Activated naive CD8-positive, alpha-beta T cell treated with anti-CD3 and anti-CD28 coated beads for 36 hours (primary cell): ENCODE results near the gene DAP. TPM values are rescaled to one million over a fixed set of nuclear protein-coding genes. Genes with fewer than 3 reads are reported as not detected.

Source experiments
- DNase-seq: peaks from one replicate; pipeline ENCODE4 v3.0.0; 2021
- H3K27ac Mint-ChIP-seq: one replicate; pipeline ENCODE4 v1.8.0; 2022; ENCODE audit warnings: mild to moderate bottlenecking, moderate library complexity, mixed read lengths
- H3K27me3 Mint-ChIP-seq: one replicate; pipeline ENCODE4 v1.8.0; 2022; ENCODE audit warnings: mild to moderate bottlenecking, mixed read lengths
- H3K36me3 Mint-ChIP-seq: one replicate; pipeline ENCODE4 v1.8.0; 2021; ENCODE audit warnings: mild to moderate bottlenecking, mixed read lengths
- H3K4me1 Mint-ChIP-seq: one replicate; pipeline ENCODE4 v1.8.0; 2021; ENCODE audit warnings: mixed read lengths
- H3K4me3 Mint-ChIP-seq: one replicate; pipeline ENCODE4 v1.8.0; 2022; ENCODE audit warnings: mild to moderate bottlenecking, moderate library complexity, mixed read lengths
- H3K9me3 Mint-ChIP-seq: one replicate; pipeline ENCODE4 v1.8.0; 2022; ENCODE audit warnings: mixed read lengths
- total RNA-seq, 2 experiments: library from RNA; stranded (reverse); gene quantifications; one replicate each; pipeline ENCODE4 v1.2.3, GENCODE V29; 2021

DAP gene
- total RNA-seq, 2 experiments from 2014 or later = 53.2 to 53.4 TPM

DNA sequence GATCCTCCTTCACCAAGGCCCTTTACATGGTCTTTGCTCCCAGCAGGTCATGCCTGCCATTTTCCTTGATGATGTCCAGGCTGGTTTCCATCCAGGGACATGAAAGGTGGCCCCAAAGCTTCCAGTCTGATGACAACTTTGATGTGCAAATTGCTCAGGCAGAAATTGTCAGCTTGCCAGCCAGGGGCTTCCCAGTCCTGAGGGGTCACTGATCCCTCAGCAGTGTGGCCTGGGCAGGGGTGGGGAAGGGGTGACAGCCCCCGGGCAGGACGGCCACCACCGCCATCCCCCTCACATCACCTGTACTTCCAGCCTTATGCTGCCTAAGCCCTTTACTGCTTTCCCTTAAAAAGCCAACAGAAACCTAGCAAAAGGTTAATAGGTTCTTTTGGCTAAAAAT is 100.9 kb downstream of the DAP start:
- H3K4me1 Mint-ChIP-seq = no peaks in the 10 kb centered on the region
- DNase-seq = no peak
- H3K36me3 Mint-ChIP-seq = no peaks in the 10 kb centered on the region
- H3K27me3 Mint-ChIP-seq = no peaks in the 10 kb centered on the region
- H3K27ac Mint-ChIP-seq = no peak overlapping the region
- no peak overlapping the region for H3K4me3 Mint-ChIP-seq
- no peaks in the 10 kb centered on the region for H3K9me3 Mint-ChIP-seq

DNA sequence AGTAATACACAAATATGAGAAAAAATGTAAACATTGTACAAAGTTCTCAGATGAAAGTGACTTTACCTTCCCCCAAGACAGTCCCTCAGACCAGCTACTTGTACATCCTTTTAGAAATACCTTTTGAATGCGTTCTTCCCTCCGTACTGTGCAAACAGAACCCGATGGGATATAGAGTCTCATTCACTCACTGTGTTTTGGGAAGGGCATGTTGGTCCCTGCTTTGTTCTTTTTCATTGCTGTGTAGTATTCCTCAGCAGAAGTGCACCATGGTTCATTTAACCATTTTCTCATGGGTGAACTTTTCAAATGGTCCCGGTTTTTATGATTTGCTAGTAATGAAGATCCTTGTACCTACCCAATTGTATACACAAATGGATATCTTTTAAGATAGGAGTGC is 102.8 kb downstream of the DAP start:
- no peaks in the 10 kb centered on the region for H3K36me3 Mint-ChIP-seq
- no peak for DNase-seq
- H3K27me3 Mint-ChIP-seq = no peaks in the 10 kb centered on the region
- no peaks in the 10 kb centered on the region for H3K4me1 Mint-ChIP-seq
- H3K4me3 Mint-ChIP-seq = no peak overlapping the region
- no peak overlapping the region for H3K27ac Mint-ChIP-seq
- H3K9me3 Mint-ChIP-seq = no peaks in the 10 kb centered on the region

DNA sequence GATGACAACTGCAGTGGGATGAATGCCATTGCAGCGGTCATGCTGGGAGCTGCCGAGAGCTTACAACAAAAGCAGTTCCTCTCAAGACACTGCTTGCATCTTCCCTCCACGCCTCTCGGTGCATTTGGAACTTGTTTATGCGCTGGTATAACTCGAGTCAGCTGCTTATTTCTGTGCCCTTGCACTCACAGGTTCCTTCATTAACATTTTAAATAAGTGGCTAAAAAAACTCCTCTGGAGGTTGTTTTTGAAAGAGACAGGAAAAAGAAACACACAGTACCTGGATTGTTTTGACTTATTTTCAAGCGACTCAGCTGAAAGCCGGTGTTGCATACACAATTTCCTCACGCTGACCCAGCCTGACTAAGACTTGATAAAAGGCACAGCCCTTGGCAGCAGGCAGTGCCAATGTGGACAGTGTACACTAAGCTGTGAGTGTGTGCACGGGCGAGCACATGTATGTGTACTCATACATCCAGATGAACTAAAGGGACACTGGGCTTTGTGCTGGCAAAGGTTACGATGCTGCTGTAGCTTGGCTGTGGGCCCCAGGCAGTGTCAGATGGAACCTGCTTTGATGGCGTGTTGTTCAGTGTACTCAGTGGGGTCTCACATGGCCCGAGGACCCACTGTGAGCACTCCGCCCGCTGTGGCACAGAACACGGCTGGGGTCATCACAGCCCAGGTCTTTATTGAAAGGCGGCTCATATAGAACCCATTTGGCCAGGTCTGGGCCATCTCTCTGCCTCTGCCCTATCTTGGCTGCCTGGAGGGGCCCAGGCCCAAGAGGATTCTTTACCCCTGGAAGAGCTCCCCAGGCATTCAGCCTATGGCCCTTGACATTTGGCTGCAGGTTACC is 104.8 kb downstream of the DAP start:
- Mint-ChIP-seq H3K4me3 (no peak overlapping the region), H3K36me3 (no peaks in the 10 kb centered on the region), H3K4me1 (no peaks in the 10 kb centered on the region), H3K27me3 (no peaks in the 10 kb centered on the region), H3K9me3 (no peaks in the 10 kb centered on the region), H3K27ac (no peak overlapping the region)
- DNase-seq = no peak

DNA sequence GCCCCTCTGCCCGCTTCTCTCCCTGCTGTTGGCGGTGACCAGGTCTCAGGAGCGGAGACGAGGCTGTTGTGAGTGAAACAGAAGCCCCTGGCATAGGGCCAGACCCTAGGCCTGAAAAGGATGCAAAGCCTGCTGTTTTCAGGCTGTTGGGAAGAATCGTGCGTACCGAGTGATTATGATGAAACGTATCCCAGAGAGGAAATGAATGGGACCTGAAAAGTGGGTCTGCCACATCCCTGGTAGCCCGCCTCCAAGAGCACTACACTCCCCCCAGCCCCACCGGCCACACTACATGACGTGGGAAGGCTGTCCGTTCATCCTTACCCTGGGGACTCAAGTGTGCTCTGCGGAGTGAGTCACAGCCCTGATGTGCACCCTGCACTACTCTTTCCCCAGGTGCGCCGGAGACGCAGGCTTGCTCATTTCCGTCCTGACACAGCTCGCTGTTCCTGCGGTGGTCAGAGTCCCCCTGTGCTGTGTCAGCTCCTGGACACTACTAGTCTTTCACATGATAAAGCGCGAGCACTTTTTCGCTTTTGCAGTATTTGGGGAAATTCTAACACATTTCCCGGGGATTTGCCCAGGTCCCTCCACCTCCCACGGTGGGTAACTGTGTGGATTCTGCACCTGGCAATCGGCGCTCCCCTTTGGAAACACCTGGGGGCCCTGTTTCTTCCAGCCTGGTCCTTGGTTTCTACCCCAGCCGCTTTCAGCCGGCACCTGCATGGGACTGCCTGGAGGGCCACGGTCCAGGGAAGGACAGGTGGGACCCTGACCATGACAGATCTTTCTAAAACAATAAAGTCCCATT is 105.7 kb downstream of the DAP start:
- no peaks in the 10 kb centered on the region for H3K4me1 Mint-ChIP-seq
- H3K27ac Mint-ChIP-seq = no peak overlapping the region
- DNase-seq = no peak
- H3K4me3 Mint-ChIP-seq = no peak overlapping the region
- H3K9me3 Mint-ChIP-seq = no peaks in the 10 kb centered on the region
- no peaks in the 10 kb centered on the region for H3K27me3 Mint-ChIP-seq
- peaks cover 2% of the 10 kb centered on the region for H3K36me3 Mint-ChIP-seq

DNA sequence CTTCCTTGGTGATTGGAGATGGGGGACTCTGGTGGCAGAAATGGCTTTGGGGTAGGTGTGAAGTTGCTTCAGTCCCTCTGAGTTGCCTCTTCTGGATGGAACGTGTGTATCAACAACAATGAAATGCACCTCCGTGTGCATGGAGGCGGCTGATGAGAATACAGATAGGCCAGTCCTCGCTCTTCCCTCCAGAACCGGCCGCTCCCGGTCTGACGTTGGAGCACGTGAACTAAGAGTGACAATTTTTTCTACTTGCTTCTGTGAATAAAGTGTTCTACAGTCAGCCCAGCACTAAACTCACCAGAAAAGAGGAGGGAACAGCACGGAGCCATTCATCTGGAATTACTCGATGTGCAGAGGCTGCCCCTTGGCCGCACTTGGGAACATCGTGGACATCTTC is 106.5 kb downstream of the DAP start:
- H3K9me3 Mint-ChIP-seq = no peaks in the 10 kb centered on the region
- H3K4me3 Mint-ChIP-seq = no peak overlapping the region
- peaks cover 2% of the 10 kb centered on the region for H3K36me3 Mint-ChIP-seq
- H3K4me1 Mint-ChIP-seq = no peaks in the 10 kb centered on the region
- DNase-seq = no peak
- no peaks in the 10 kb centered on the region for H3K27me3 Mint-ChIP-seq
- H3K27ac Mint-ChIP-seq = no peak overlapping the region

DNA sequence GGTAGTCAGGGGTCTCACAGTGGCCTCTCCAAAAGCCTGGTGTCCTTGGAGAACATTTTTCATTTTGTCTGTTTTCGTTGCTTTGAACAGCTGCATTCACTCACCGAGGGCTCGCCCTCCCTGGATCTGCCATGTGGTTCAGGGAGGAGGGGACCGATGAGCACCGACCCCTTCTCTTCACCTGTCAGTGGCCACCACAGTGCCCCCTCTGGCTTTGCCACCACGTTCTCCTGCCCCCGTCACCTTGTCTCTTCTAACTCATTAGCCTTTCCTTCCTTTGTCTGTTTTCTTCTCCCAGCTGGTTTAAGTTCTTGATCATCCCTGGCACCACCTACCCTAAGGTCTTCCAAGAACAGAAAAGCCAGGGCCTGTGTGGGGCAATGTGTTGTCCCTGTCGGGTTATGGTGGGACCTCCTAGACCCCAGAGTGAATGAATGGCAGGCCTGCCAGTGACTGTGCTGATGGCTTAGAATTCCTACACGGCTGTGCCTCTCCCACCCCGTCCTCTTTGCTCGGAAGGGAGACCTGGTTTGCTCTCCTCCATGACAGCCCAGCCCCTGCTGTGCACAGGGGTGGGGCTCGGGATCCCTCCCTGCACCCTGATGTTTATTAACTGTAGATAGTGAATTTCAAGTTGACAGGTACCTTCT is 107.2 kb downstream of the DAP start:
- Mint-ChIP-seq H3K27ac (no peak overlapping the region), H3K4me1 (no peaks in the 10 kb centered on the region), H3K4me3 (no peak overlapping the region), H3K27me3 (no peaks in the 10 kb centered on the region), H3K9me3 (no peaks in the 10 kb centered on the region), H3K36me3 (peaks cover 2% of the 10 kb centered on the region)
- no peak for DNase-seq

DNA sequence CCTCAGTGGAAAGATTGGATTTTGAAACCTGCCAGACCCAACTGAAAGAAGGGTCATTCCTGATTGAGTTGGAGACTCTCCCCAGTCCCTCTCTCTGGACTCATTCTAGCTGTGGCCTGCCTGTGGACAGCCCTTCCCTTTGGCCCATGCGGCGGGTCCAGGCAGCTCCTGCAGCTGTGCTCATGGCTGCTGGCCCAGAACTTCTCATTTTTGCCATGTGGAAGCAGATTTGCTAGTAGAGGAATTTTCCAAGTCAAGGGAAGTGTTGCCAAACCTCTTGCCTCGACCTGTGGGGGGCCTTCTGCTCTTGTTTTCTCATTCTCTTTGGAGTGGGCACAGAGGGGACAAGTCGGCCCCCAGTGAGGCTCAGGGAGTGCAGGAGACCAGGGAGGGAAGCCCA is 108.0 kb downstream of the DAP start:
- Mint-ChIP-seq H3K4me3 (no peak overlapping the region), H3K36me3 (peaks cover 2% of the 10 kb centered on the region), H3K4me1 (no peaks in the 10 kb centered on the region), H3K9me3 (no peaks in the 10 kb centered on the region), H3K27me3 (no peaks in the 10 kb centered on the region), H3K27ac (no peak overlapping the region)
- DNase-seq = no peak

DNA sequence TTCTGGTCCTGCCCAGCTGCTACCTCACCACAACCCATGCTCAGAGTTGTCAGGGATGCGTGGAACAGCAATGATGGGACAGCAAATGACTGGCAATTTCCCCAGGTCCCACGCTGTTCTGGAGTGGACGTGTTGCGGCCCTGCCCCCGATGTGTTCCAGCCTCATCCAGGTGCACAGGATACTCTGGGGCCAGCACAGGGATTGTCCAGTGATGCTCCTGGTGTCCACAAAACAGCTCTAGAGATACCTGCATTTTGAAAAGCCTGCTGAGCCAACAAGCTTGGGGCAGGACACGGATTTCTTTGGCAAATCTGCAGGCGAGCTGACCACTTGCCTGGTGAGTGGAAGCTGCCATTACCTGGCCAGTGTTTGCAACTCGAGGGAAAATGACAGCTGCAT is 108.4 kb downstream of the DAP start:
- Mint-ChIP-seq H3K27ac (no peak overlapping the region), H3K4me3 (no peak overlapping the region), H3K27me3 (no peaks in the 10 kb centered on the region), H3K36me3 (peaks cover 2% of the 10 kb centered on the region), H3K9me3 (no peaks in the 10 kb centered on the region), H3K4me1 (no peaks in the 10 kb centered on the region)
- DNase-seq = no peak

DNA sequence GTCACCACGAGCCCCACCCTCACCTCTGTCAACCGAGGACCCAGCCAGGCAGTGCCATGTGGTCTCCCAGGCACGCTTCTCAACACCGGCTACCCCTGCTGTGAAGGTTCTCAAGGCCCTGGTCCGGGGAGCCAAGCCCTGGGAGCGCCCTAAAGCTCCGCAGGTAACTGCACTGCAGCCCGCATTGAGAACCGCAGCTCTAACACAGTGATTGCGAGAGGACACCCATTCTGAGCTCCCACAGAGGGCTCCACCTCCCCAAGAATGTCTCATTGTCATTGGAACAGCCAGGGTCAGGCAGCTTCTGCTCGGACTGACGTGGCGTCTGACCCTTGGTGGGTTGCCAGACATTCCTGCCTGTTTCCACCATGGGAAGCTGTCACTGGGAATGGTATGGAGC is 108.9 kb downstream of the DAP start:
- Mint-ChIP-seq H3K27ac (no peak overlapping the region), H3K27me3 (peaks cover 3% of the 10 kb centered on the region), H3K36me3 (peaks cover 2% of the 10 kb centered on the region), H3K4me1 (no peaks in the 10 kb centered on the region), H3K4me3 (no peak overlapping the region), H3K9me3 (no peaks in the 10 kb centered on the region)
- DNase-seq = no peak

DNA sequence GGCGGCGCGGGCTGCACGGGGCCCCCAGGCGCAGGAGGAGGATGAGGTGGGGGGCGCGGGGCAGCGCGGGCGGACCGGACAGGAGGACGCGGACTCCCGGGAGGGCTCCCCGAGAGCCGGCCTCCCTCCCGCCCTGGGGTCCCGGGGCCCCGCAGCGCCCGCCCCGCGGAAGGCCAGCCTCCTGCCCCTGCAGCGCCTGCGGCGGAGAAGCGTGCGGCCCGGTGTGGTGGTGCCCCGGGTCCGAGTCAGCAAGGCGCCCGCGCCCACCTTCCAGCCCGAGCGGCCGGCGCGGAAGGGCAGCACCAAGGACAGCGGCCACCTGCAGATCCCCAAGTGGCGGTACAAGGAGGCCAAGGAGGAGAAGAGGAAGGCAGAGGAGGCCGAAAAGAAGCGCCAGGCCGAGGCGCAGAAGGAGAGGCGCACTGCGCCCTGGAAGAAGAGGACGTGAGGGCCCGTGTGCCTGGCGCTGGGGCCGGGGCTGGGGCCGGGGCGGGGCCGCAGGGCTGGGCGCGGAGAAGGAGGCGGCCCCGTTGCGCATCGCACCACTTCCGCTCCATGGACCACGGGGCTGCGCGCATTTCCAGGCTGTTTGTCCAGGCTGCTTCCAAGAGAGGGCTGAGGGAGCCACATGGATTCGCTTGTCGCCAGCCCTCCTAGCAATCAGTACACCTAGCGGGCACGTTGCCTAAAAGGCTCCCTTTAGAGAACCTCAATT is 111.2 kb downstream of the DAP start:
- Mint-ChIP-seq H3K27ac (no peak overlapping the region), H3K4me1 (peaks cover 8% of the 10 kb centered on the region), H3K4me3 (no peak overlapping the region), H3K36me3 (peaks cover 2% of the 10 kb centered on the region), H3K9me3 (no peaks in the 10 kb centered on the region), H3K27me3 (peaks cover 10% of the 10 kb centered on the region)
- DNase-seq = no peak

DNA sequence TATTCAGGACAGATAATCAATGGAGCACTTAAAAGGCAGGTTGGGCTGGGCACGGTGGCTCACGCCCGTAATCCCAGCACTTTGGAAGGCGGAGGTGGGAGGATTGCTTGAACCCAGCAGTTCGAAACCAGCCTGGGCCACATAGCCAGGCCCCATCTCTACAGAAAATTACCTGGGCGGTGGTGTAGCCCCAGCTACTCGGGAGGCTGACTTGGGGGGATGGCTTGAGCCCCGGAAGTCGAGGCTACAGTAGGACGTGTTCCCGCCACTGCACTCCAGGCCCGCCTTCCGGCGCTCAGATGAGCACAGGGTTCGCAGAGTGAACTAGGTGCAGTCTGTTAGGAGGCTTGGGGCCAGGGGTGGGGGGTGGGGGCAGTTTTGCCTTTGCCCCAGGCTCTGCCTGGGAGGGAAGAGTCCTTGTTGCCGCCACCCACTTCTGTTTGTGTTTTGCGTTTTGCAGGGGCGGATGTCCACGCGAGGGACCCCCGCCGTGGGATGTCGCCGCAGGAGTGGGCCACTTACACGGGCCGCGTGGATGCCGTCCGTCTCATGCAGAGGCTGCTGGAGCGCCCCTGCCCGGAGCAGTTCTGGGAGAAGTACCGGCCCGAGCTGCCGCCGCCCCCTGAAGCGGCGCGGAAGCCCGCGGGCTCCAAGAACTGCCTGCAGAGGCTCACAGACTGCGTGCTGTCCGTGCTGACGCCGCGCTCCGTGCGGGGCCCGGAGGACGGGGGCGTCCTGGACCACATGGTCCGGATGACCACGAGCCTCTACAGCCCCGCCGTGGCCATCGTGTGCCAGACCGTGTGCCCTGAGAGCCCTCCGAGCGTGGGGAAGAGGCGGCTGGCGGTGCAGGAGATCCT is 112.0 kb downstream of the DAP start:
- Mint-ChIP-seq H3K9me3 (no peaks in the 10 kb centered on the region), H3K4me3 (no peak overlapping the region), H3K4me1 (peaks cover 16% of the 10 kb centered on the region), H3K36me3 (peaks cover 2% of the 10 kb centered on the region), H3K27me3 (peaks cover 17% of the 10 kb centered on the region), H3K27ac (no peak overlapping the region)
- DNase-seq = no peak

DNA sequence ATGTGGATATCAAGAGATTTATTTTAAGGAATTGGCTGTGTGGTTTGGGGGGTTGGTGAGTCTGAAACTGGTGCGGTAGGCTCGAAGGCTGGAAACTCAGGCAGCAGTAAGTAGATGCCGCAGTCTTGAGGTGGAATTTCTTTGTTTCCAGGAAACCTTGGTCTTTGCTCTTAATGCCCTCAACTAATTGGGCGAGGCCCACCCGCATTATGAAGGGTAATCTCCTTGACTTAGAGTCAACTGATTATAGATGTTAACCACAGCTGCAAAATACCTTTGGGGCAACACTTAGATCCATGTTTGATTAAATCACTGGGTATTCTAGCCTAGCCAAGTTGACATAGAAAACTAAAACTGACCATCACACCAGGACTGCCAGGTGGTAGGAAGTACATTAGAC is 113.4 kb downstream of the DAP start:
- Mint-ChIP-seq H3K36me3 (peaks cover 2% of the 10 kb centered on the region), H3K27ac (no peak overlapping the region), H3K27me3 (peaks cover 27% of the 10 kb centered on the region), H3K4me3 (no peak overlapping the region), H3K4me1 (peaks cover 17% of the 10 kb centered on the region), H3K9me3 (no peaks in the 10 kb centered on the region)
- DNase-seq = no peak

DNA sequence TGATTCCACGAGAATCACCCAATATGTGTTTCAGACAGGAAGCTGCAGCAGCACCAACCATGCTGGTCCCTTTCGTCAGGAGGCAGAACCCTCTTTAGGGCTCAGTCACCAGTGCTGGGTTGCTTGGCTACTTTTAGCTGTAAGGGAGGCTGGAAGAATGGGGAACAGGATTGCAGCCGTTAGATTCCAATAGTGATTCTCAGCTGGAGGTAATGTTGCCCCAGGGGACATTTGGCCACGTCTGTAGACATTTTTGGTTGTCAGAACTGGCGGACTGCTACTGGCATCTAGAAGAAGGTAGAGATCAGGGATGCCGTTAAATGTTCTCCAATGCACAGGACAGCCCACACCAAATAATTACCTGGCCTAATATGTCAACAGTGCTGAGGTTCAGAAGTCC is 115.4 kb downstream of the DAP start:
- H3K4me3 Mint-ChIP-seq = no peak overlapping the region
- H3K27me3 Mint-ChIP-seq = peaks cover 27% of the 10 kb centered on the region
- no peaks in the 10 kb centered on the region for H3K9me3 Mint-ChIP-seq
- H3K4me1 Mint-ChIP-seq = peaks cover 17% of the 10 kb centered on the region
- H3K36me3 Mint-ChIP-seq = peaks cover 5% of the 10 kb centered on the region
- peak overlapping the region; percentile 29 for H3K27ac Mint-ChIP-seq
- DNase-seq = no peak

DNA sequence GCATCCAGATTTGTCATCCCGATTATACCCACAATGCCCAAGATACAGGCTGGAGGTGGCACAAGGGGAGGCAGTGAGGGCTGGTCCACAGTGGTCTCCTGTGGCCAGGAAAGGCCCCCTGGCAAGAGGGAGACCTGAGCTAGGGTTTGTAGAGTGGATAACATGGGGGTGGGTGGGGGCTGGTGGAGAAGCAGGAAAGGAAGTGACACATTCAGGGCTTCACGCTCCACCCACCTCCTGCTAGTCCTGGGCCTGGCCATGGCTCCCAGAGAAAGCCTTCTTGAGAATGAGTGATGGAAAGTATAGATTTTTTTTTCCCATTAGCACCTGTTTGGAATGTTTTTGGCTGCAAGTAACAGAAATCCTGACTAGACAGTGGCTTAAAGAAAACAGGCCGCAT is 115.9 kb downstream of the DAP start:
- no peak for DNase-seq
- H3K4me1 Mint-ChIP-seq = peaks cover 17% of the 10 kb centered on the region
- H3K27me3 Mint-ChIP-seq = peaks cover 27% of the 10 kb centered on the region
- H3K36me3 Mint-ChIP-seq = peaks cover 7% of the 10 kb centered on the region
- H3K4me3 Mint-ChIP-seq = no peak overlapping the region
- peak overlapping the region; percentile 29 for H3K27ac Mint-ChIP-seq
- peaks cover 1% of the 10 kb centered on the region for H3K9me3 Mint-ChIP-seq
